SK-N-MC (cell line): ENCODE results near the gene IGF2BP2.

Experiments
- EZH2 ChIP-seq: fragments of 200-600 bp; sonication (generic); IDR thresholded peaks from one replicate; pipeline ENCODE4 v1.6.1; 2017; ENCODE audit warnings: antibody characterized with exemption
- FOXP2 ChIP-seq: optimal IDR thresholded peaks from 2 replicates; pipeline ENCODE3; 2011; ENCODE audit warnings: mild to moderate bottlenecking, moderate library complexity; ENCODE audit not compliant: insufficient read depth; ENCODE audit errors: extremely low read length, control extremely low read depth
- POLR2AphosphoS5 ChIP-seq: IDR thresholded peaks from 2 replicates; pipeline ENCODE4 v1.6.1; 2012; ENCODE audit warnings: mild to moderate bottlenecking, low read depth, low read length, borderline replicate concordance

- TF ChIP-seq EZH2 (no peak), POLR2AphosphoS5 (peak; percentile 35), FOXP2 (peak; percentile 29)
Measured at GRCh38 chr3:185823078-185824044, 1.5 kb downstream of the IGF2BP2 start.
